K562 (cell line): Measurements from ENCODE around the gene ESPN. TPM values are rescaled to one million over a fixed set of nuclear protein-coding genes. Genes with fewer than 3 reads are reported as not detected.

ENCODE experiments used
- ATAC-seq: fragments of 200-7000 bp; cut with Tn5 transposase; 3 replicates; pipeline ENCODE4 v1.9.1; 2020; ENCODE audit warnings: moderate library complexity
- BruUV-seq: library from RNA; stranded (reverse); fragments of 400-500 nt; replicated peaks from 2 replicates; lab custom pipeline; 2021; lab: Mats Ljungman, UMichigan
- CTCF ChIA-PET: fragments of 300-600 bp; formaldehyde crosslinking; extraction: SDS; loops from one replicate; lab custom pipeline; 2021; ENCODE audit warnings: low intra/inter-chr PET ratio; lab: Yijun Ruan, JAX
- POLR2A ChIA-PET: fragments of 300-600, 350-650 bp; sonication (Branson Sonifier 250); formaldehyde crosslinking; extraction: SDS; loops from one replicate; lab custom pipeline; 2021; ENCODE audit warnings: antibody characterized with exemption, inconsistent platforms; lab: Yijun Ruan, JAX
- DNase-seq, 4 experiments: peaks; one replicate each; pipeline versions ENCODE4 v3.0.0 to v3.0.0-alpha.2; 2011 to 2018; ENCODE audit warnings: low spot score in 3 of 4, mixed read lengths in 3 of 4; ENCODE audit errors: extremely low read depth in 1 of 4
- FAIRE-seq: peaks from 2 replicates; lab custom pipeline; 2011; peaks lifted over from hg19 to GRCh38; lab: Jason Lieb, UNC
- H2AFZ ChIP-seq: 2 replicates; pipeline ENCODE4 v1.6.0; 2011; ENCODE audit warnings: low read depth, low read length, control low read depth, inconsistent platforms
- H3K27ac ChIP-seq: fragments of 200-600 bp; 3 replicates; pipeline ENCODE4 v1.8.0; 2011; ENCODE audit warnings: low read depth, mild to moderate bottlenecking, control low read depth, inconsistent platforms, low read length, moderate library complexity, mixed read lengths; ENCODE audit errors: extremely low read depth
- H3K27me3 ChIP-seq, 2 experiments: fragments of 300-600 bp in 1 of 2; 2 replicates in 1 of 2; 3 replicates in 1 of 2; pipeline versions ENCODE4 v1.6.0 to v1.8.0; 2011; ENCODE audit warnings: inconsistent platforms in 2 of 2, low read length in 2 of 2, mild to moderate bottlenecking in 1 of 2, mixed read lengths in 1 of 2, moderate library complexity in 1 of 2; ENCODE audit not compliant: control insufficient read depth in 2 of 2, insufficient read depth in 2 of 2
- H3K36me3 ChIP-seq: fragments of 300-600 bp; 3 replicates; pipeline ENCODE4 v1.8.0; 2011; ENCODE audit warnings: mild to moderate bottlenecking, low read length, inconsistent platforms; ENCODE audit not compliant: control insufficient read depth, insufficient read depth
- H3K4me1 ChIP-seq, 2 experiments: fragments of 200-600 bp in 1 of 2; replicated peaks in 1 of 2; 2 replicates in 1 of 2; 3 replicates in 1 of 2; pipeline versions ENCODE4 v1.5.1 to v1.8.0; 2011; ENCODE audit warnings: inconsistent platforms in 2 of 2, low read length in 2 of 2, mild to moderate bottlenecking in 1 of 2, mixed read lengths in 1 of 2, moderate library complexity in 1 of 2; ENCODE audit not compliant: control insufficient read depth in 2 of 2, insufficient read depth in 2 of 2
- H3K4me2 ChIP-seq: 2 replicates; pipeline ENCODE4 v1.6.1; 2011; ENCODE audit warnings: low read length, control low read depth, inconsistent platforms, mixed read lengths; ENCODE audit not compliant: insufficient read depth
- H3K4me3 ChIP-seq: fragments of 200-600 bp; sonication (generic), shearing (Covaris generic); 2 replicates; pipeline ENCODE4 v1.5.1; 2016; ENCODE audit warnings: control low read depth, inconsistent platforms
- H3K79me2 ChIP-seq: fragments of 200-600 bp; 3 replicates; pipeline ENCODE4 v1.8.0; 2011; ENCODE audit warnings: low read length, inconsistent platforms; ENCODE audit not compliant: control insufficient read depth, insufficient read depth
- H3K9ac ChIP-seq, 2 experiments: 2 replicates each; pipeline versions ENCODE4 v1.6.0 to v1.6.1; 2011; ENCODE audit warnings: low read depth in 2 of 2, low read length in 2 of 2, control low read depth in 1 of 2, inconsistent platforms in 1 of 2, mild to moderate bottlenecking in 1 of 2, mixed read lengths in 1 of 2; ENCODE audit not compliant: insufficient read depth in 1 of 2
- H3K9me1 ChIP-seq: one replicate; pipeline ENCODE4 v1.6.0; 2011; ENCODE audit warnings: inconsistent platforms, mild to moderate bottlenecking, low read length, moderate library complexity; ENCODE audit not compliant: control insufficient read depth, insufficient read depth
- H3K9me3 ChIP-seq: replicated peaks from 2 replicates; pipeline ENCODE4 v1.5.1; 2011; ENCODE audit warnings: low read depth, low read length, inconsistent platforms; ENCODE audit not compliant: control insufficient read depth, insufficient read depth
- H4K20me1 ChIP-seq: replicated peaks from 2 replicates; pipeline ENCODE4 v1.6.1; 2011; ENCODE audit warnings: low read length, inconsistent platforms, mixed read lengths; ENCODE audit not compliant: control insufficient read depth, insufficient read depth
- ARID3B ChIP-seq: fragments of 250-450 bp; sonication (Bioruptor Pico); IDR thresholded peaks from 2 replicates; pipeline ENCODE4 v1.4.0; 2020; ENCODE audit warnings: borderline replicate concordance
- MAX ChIP-seq: sonication (generic); formaldehyde crosslinking; IDR thresholded peaks from 2 replicates; pipeline ENCODE4 v1.9.0; 2022; ENCODE audit warnings: mild to moderate bottlenecking, missing genetic modification reagents
- SNAPC5 ChIP-seq: fragments of 250-450 bp; sonication (Bioruptor Pico); IDR thresholded peaks from 2 replicates; pipeline ENCODE4 v1.8.0; 2021; ENCODE audit warnings: moderate library complexity, mild to moderate bottlenecking, inconsistent platforms
- WGBS: fragments of 100-300 bp; shearing (Covaris generic); methylation state at CpG from one replicate; pipeline ENCODE4 v1.1.6; 2016; ENCODE audit warnings: low coverage, mixed read lengths; ENCODE audit not compliant: insufficient coverage; ENCODE audit errors: missing lambda C conversion rate; 5-methylcytosine and 5-hydroxymethylcytosine counted together
- in situ Hi-C: fragments of 300-500 bp; cut with MboI; formaldehyde crosslinking; loops from 4 replicates; pipeline ENCODE4 v1.15.0; 2018; ENCODE audit warnings: inconsistent platforms, mixed read lengths
- intact Hi-C: fragments of 100-400 bp; cut with micrococcal nuclease; formaldehyde crosslinking; loops from 2 replicates; pipeline ENCODE4 v1.14.2; 2022
- polyA plus RNA-seq, 8 experiments: library from polyadenylated mRNA; depleted of rRNA in 4 of 8; stranded (reverse) in 5 of 8; unstranded in 3 of 8; fragments of >200 nt; fragmentation: Nextera tagmentation in 2 of 8; fragmentation: Illumina TruSeq in 1 of 8; extraction: Ambion mirVana in 2 of 8; extraction: Trizol in 1 of 8; gene quantifications; 2 replicates each; pipeline versions ENCODE4 v1.2.1 to v1.2.3, GENCODE V29; 2011 to 2014; ENCODE audit warnings: inconsistent platforms in 1 of 8, missing spikeins in 1 of 8
- total RNA-seq, 7 experiments: library from RNA; depleted of rRNA in 6 of 7; stranded (reverse); fragments of >200 nt in 6 of 7; fragmentation: Illumina TruSeq in 2 of 7; extraction: Trizol in 2 of 7; gene quantifications; 2 replicates each; pipeline versions ENCODE4 v1.2.1 to v1.2.3, GENCODE V29; 2011 to 2021; ENCODE audit warnings: low replicate concordance in 1 of 7

The ESPN gene
- total and polyA plus RNA-seq, 9 of the 15 experiments (the other 6 are each of a cell fraction or from before 2014, with no cell fraction given): 0.07 to 1.2 (median 0.45) TPM; not detected in 3

- BruUV-seq: no TSS peak
- FAIRE-seq: no peak
- intact Hi-C loops: no loop called here
These were observed 34.6 kb upstream of the ESPN start for GRCh38 chr1:6389971-6390370.

More at GRCh38 chr1:6389971-6390370, 34.6 kb upstream of the ESPN start:
- POLR2A ChIA-PET: interaction anchor here (4.8 kb wide), 1 partner anchor 9 kb away, joined by 43 read pairs; no protein-coding TSS in a partner anchor
- Histone ChIP-seq H3K9ac (peak overlapping the region in 1 of 2 experiments; percentile 66; a peak in 1 of 4 replicates), H3K9me3 (no peaks in the 10 kb centered on the region), H3K79me2 (peaks cover 27% of the 10 kb centered on the region), H3K4me1 (peaks cover 17 to 25% of the 10 kb centered on the region in 2 experiments), H3K27me3 (no peaks in the 10 kb centered on the region), H3K9me1 (no peaks in the 10 kb centered on the region), H3K27ac (no peak overlapping the region; the same call in 2 of the 3 replicates), H3K4me2 (no peak overlapping the region), H4K20me1 (peaks cover 7% of the 10 kb centered on the region), H2AFZ (no peak overlapping the region), H3K4me3 (no peak overlapping the region), H3K36me3 (no peaks in the 10 kb centered on the region)
- DNase-seq: no peak
- CTCF ChIA-PET: no interaction called here
- 77% methylated on average over 9 of the region's 9 CpGs for WGBS
- in situ Hi-C loops: loop anchor here (5.0 kb wide), 1 partner anchor 167 kb away; the partner anchor contains the start of gene TAS1R1
- no peak for ATAC-seq
- TF ChIP-seq MAX (CRISPR knock-in tag): no peak
- TF ChIP-seq ARID3B: 0 out of 2 replicates have a peak, but pooled peaks have one; percentile 39
- no peak for TF ChIP-seq SNAPC5 (CRISPR knock-in tag)
